ENCODE data around the gene CFAP65. TPM values are rescaled to one million over a fixed set of nuclear protein-coding genes. Genes with fewer than 3 reads are reported as not detected.

Gene CFAP65
- total RNA-seq, 1 donor from 2014 or later, result not detected

GRCh38 chr2:218957671-218958070 lies 83.6 kb downstream of the CFAP65 start:
- ATAC-seq (no peak), DNase-seq (no peak)
- H3K4me1 ChIP-seq, result peaks cover 3% of the 10 kb centered on the region
- peaks cover 57% of the 10 kb centered on the region for H3K27me3 ChIP-seq
- no peak overlapping the region for H3K27ac ChIP-seq
- H3K9me3 ChIP-seq, result no peaks in the 10 kb centered on the region
- no peak overlapping the region for H3K4me3 ChIP-seq
- H3K36me3 ChIP-seq, result no peaks in the 10 kb centered on the region
- TF ChIP-seq, protein P1, sequence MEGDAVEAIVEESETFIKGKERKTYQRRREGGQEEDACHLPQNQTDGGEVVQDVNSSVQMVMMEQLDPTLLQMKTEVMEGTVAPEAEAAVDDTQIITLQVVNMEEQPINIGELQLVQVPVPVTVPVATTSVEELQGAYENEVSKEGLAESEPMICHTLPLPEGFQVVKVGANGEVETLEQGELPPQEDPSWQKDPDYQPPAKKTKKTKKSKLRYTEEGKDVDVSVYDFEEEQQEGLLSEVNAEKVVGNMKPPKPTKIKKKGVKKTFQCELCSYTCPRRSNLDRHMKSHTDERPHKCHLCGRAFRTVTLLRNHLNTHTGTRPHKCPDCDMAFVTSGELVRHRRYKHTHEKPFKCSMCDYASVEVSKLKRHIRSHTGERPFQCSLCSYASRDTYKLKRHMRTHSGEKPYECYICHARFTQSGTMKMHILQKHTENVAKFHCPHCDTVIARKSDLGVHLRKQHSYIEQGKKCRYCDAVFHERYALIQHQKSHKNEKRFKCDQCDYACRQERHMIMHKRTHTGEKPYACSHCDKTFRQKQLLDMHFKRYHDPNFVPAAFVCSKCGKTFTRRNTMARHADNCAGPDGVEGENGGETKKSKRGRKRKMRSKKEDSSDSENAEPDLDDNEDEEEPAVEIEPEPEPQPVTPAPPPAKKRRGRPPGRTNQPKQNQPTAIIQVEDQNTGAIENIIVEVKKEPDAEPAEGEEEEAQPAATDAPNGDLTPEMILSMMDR (IDR thresholded peaks at IDR 0.05), result no peak
- intact Hi-C loops (cut with DNase I), result no loop called here

DNA sequence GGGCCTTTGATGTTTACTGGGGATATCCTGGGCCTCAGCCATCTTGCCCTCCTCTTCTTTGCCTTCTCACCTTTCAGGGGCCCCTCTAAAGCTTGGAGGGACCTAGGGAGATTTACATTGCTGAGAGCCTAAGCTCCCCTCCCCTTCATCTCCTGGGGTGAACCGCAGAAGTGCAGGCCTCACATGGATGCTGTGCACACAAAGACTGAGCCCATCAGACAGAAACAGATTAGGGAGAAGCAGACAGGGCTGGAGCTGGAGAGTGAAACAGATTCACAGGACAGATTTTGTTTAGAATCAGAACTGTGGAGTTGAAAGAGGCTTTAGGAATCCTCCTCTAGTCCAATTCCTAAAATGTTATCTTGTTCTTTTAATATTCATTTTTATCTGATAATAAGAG lies 85.3 kb downstream of the CFAP65 start:
- Histone ChIP-seq H3K4me1 (peaks cover 3% of the 10 kb centered on the region), H3K36me3 (no peaks in the 10 kb centered on the region), H3K27ac (no peak overlapping the region), H3K9me3 (no peaks in the 10 kb centered on the region), H3K4me3 (no peak overlapping the region), H3K27me3 (peaks cover 41% of the 10 kb centered on the region)
- no peak for ATAC-seq
- intact Hi-C loops (cut with DNase I), result no loop called here
- TF ChIP-seq, protein P1 (IDR thresholded peaks at IDR 0.05), result no peak
- no peak for DNase-seq

DNA sequence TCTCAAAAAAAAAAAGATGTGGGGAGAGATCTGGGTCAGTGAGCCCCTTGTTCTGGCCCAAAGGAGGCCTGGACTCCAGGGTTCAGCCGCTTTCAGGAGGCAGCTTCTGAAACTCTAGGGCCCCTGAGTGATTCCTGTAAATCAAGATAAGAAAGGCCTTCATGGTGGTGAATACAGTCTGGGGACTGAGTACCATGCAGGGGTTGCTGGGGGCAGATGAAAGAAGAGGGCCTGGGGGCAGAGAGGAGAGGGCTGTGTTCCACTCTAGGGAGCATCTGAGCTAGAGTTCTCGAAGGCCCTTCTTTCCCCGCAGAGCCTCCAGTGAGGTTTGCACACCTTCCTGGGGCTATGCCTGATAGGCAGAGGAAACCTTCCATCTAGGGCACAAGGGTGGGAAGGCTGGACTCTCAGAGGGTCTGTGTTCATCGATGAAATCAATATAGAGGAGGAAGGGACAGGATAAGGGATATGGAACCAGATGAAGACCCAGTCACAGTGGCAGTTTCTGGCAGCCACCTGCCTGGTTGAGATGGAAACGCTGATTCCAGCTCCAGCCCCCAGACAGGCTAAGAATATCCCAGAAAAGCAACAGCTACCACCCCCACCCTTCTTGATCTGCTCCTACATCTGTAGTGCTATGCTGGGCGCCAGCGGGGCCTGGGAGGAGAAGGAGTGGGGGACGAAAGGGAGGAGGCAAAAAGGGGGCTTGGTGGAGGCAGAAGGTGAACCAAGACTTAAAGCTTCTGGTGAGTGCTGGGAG lies 86.6 kb downstream of the CFAP65 start:
- intact Hi-C loops (cut with DNase I), result no loop called here

DNA sequence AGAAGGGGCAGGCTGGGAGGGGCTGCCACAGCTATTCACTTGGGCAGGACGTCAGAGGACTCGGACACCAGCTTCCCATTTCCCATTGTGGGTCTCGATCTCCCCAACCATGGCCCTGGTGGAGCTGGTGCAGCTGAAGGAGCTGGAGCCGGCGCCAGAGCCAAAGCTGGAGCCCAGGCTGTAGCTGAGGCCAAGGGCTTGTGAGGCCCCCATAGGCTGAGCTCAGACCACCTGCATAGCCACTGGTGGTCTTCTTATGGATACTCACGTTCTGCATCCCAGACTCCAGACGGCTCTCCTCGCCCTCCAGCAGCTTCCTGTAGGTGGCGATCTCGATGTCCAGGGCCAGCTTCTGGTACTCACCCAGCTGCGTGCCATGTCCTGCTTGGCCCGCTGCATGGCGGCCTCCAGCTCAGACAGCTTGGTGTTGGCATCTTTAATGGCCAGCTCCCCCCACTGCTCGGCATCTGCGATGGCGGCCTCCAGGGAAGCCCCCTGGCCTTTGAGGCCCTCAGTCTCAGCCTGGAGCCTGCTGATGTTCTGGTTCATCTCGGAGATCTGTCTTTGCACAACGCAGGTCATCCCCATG lies 87.9 kb downstream of the CFAP65 start:
- Histone ChIP-seq H3K4me1 (no peaks in the 10 kb centered on the region), H3K27me3 (peaks cover 27% of the 10 kb centered on the region), H3K9me3 (no peaks in the 10 kb centered on the region), H3K36me3 (no peaks in the 10 kb centered on the region), H3K27ac (no peak overlapping the region), H3K4me3 (no peak overlapping the region)
- intact Hi-C loops (cut with DNase I), result no loop called here
- ATAC-seq (no peak), DNase-seq (no peak)
- TF ChIP-seq, protein P1 (IDR thresholded peaks at IDR 0.05), result no peak

More for the DNA sequence above, 86.6 kb downstream of the CFAP65 start:
- peaks cover 3% of the 10 kb centered on the region for H3K4me1 ChIP-seq
- no peak for DNase-seq
- H3K9me3 ChIP-seq, result no peaks in the 10 kb centered on the region
- H3K27me3 ChIP-seq, result peaks cover 34% of the 10 kb centered on the region
- no peak overlapping the region for H3K27ac ChIP-seq
- no peaks in the 10 kb centered on the region for H3K36me3 ChIP-seq
- TF ChIP-seq, protein P1 (IDR thresholded peaks at IDR 0.05), result no peak
- no peak for ATAC-seq
- H3K4me3 ChIP-seq, result no peak overlapping the region

Small RNAs within 50 kb of the gene (microRNA-seq; reads per million reads assigned to microRNA genes)
- gene MIR3131 (ENCODE audit: borderline microRNAs expressed) (0.50 reads per million), gene MIR375 (ENCODE audit: borderline microRNAs expressed) (3,866 reads per million, percentile 94 among the genes with 10 or more reads in this experiment)

Other genes starting within 250 kb of the CFAP65 start
- not detected for gene PRKAG3, start 209.7 kb downstream of the CFAP65 start, total RNA-seq
- gene WNT6, start 181.7 kb downstream of the CFAP65 start, total RNA-seq, result not detected
- 0.90 TPM for gene WNT10A, start 160.7 kb downstream of the CFAP65 start, total RNA-seq
- gene CDK5R2, start 81.8 kb downstream of the CFAP65 start, total RNA-seq, result not detected
- not detected for gene FEV, start 56.3 kb downstream of the CFAP65 start, total RNA-seq
- not detected for gene CRYBA2, start 48.1 kb downstream of the CFAP65 start, total RNA-seq
- 0.69 TPM for gene IHH, start 19.4 kb upstream of the CFAP65 start, total RNA-seq
- 14.3 TPM for gene NHEJ1, start 119.3 kb upstream of the CFAP65 start, total RNA-seq
- gene SLC23A3, start 128.5 kb upstream of the CFAP65 start, total RNA-seq, result 3.1 TPM
- 64.0 TPM for gene CNPPD1, start 135.4 kb upstream of the CFAP65 start, total RNA-seq
- gene RETREG2, start 136.8 kb upstream of the CFAP65 start, total RNA-seq, result 79.8 TPM
- 41.2 TPM for gene ZFAND2B, start 165.3 kb upstream of the CFAP65 start, total RNA-seq
- 18.2 TPM for gene ABCB6, start 177.4 kb upstream of the CFAP65 start, total RNA-seq
- gene ATG9A, start 188.1 kb upstream of the CFAP65 start, total RNA-seq, result 48.2 TPM
- gene ANKZF1, start 188.3 kb upstream of the CFAP65 start, total RNA-seq, result 37.6 TPM
- gene GLB1L, start 203.9 kb upstream of the CFAP65 start, total RNA-seq, result 10.0 TPM
- 21.4 TPM for gene STK16, start 204.0 kb upstream of the CFAP65 start, total RNA-seq
- not detected for gene TUBA4B, start 211.7 kb upstream of the CFAP65 start, total RNA-seq
- 45.4 TPM for gene TUBA4A, start 212.4 kb upstream of the CFAP65 start, total RNA-seq
- gene DNAJB2, start 237.8 kb upstream of the CFAP65 start, total RNA-seq, result 79.4 TPM

All from upper lobe of right lung (tissue), 1 donor.